H1 (cell line): ENCODE measurements around the gene HTRA1. TPM values are rescaled to one million over a fixed set of nuclear protein-coding genes. Genes with fewer than 3 reads are reported as not detected.

Source experiments
- CTCF ChIA-PET: fragments of 300-600 bp; sonication (Branson Sonifier 250); formaldehyde crosslinking; loops from one replicate; lab custom pipeline; 2021; ENCODE audit not compliant: partially characterized antibody; lab: Charles Lee
- POLR2A ChIA-PET: fragments of 300-600 bp; sonication (Branson Sonifier 250); formaldehyde crosslinking; loops from one replicate; lab custom pipeline; 2021; ENCODE audit warnings: inconsistent platforms; ENCODE audit not compliant: partially characterized antibody; lab: Charles Lee
- DNase-seq, 2 experiments: peaks; one replicate each; pipeline versions ENCODE4 v3.0.0 to v3.0.0-alpha.2; 2010 to 2022; ENCODE audit warnings: low spot score in 2 of 2, low read depth in 1 of 2, mixed read lengths in 1 of 2
- FAIRE-seq: peaks from 2 replicates; lab custom pipeline; 2011; peaks lifted over from hg19 to GRCh38; lab: Jason Lieb, UNC
- H2AFZ ChIP-seq: 2 replicates; pipeline ENCODE4 v1.8.1; 2012; ENCODE audit warnings: low read length, inconsistent platforms
- H2AK5ac ChIP-seq: 2 replicates; pipeline ENCODE4 v1.6.1; 2013; ENCODE audit warnings: low read depth, low read length
- H2BK120ac ChIP-seq: replicated peaks from 2 replicates; pipeline ENCODE3; 2013; ENCODE audit warnings: low read depth, low read length, inconsistent platforms
- H2BK12ac ChIP-seq: 2 replicates; pipeline ENCODE4 v1.6.1; 2013; ENCODE audit warnings: low read depth, low read length
- H2BK15ac ChIP-seq: 2 replicates; pipeline ENCODE4 v1.6.1; 2013; ENCODE audit warnings: low read length
- H2BK20ac ChIP-seq: 2 replicates; pipeline ENCODE4 v1.6.1; 2013; ENCODE audit warnings: low read length
- H2BK5ac ChIP-seq: 2 replicates; pipeline ENCODE4 v1.6.1; 2013; ENCODE audit warnings: low read depth, low read length
- H3K14ac ChIP-seq: 2 replicates; pipeline ENCODE4 v1.6.1; 2013; ENCODE audit warnings: inconsistent platforms; ENCODE audit not compliant: insufficient read length
- H3K18ac ChIP-seq: 2 replicates; pipeline ENCODE4 v1.6.1; 2013; ENCODE audit warnings: low read length; ENCODE audit errors: extremely low read depth
- H3K23ac ChIP-seq: 2 replicates; pipeline ENCODE4 v1.6.1; 2013; ENCODE audit warnings: inconsistent platforms; ENCODE audit not compliant: insufficient read length
- H3K23me2 ChIP-seq: 2 replicates; pipeline ENCODE4 v1.6.1; 2013; ENCODE audit warnings: low read depth, low read length
- H3K27ac ChIP-seq: 2 replicates; pipeline ENCODE4 v1.6.1; 2011; ENCODE audit warnings: low read depth, low read length, inconsistent platforms
- H3K27me3 ChIP-seq, 4 experiments: replicated peaks in 1 of 4; 1 replicate in 1 of 4; 2 replicates in 3 of 4; pipeline versions ENCODE4 v1.6.1 to v1.8.1; 2011 to 2013; ENCODE audit warnings: low read length in 3 of 4, mild to moderate bottlenecking in 3 of 4, inconsistent platforms in 2 of 4, mixed read lengths in 2 of 4, moderate library complexity in 1 of 4; ENCODE audit not compliant: control insufficient read depth in 3 of 4, insufficient read depth in 3 of 4; ENCODE audit errors: extremely low read depth in 1 of 4
- H3K36me3 ChIP-seq, 4 experiments: 2 replicates each; pipeline versions ENCODE4 v1.6.1 to v1.8.1; 2011 to 2013; ENCODE audit warnings: mild to moderate bottlenecking in 4 of 4, low read length in 3 of 4, moderate library complexity in 2 of 4, control low read depth in 1 of 4, inconsistent platforms in 1 of 4; ENCODE audit not compliant: insufficient read depth in 4 of 4, control insufficient read depth in 2 of 4
- H3K4ac ChIP-seq: replicated peaks from 2 replicates; pipeline ENCODE3; 2013; ENCODE audit warnings: low read length, low read depth, mixed read lengths, inconsistent platforms; ENCODE audit not compliant: insufficient read length
- H3K4me1 ChIP-seq, 4 experiments: replicated peaks in 1 of 4; 1 replicate in 1 of 4; 2 replicates in 3 of 4; pipeline versions ENCODE4 v1.6.1 to v1.8.1; 2011 to 2013; ENCODE audit warnings: low read length in 3 of 4, inconsistent platforms in 2 of 4, mixed read lengths in 1 of 4; ENCODE audit not compliant: insufficient read depth in 4 of 4, control insufficient read depth in 3 of 4
- H3K4me2 ChIP-seq, 2 experiments: 2 replicates each; pipeline versions ENCODE4 v1.6.1 to v1.8.1; 2011 to 2013; ENCODE audit warnings: low read depth in 2 of 2, low read length in 2 of 2, control low read depth in 1 of 2, inconsistent platforms in 1 of 2, mild to moderate bottlenecking in 1 of 2; ENCODE audit not compliant: insufficient read depth in 1 of 2
- H3K4me3 ChIP-seq, 4 experiments: fragments of 200-600, 300-600 bp in 1 of 4; sonication (generic), shearing (Covaris generic), sonication (Bioruptor Twin) in 1 of 4; 2 replicates each; pipeline versions ENCODE4 v1.5.1 to v1.8.1; 2011 to 2016; ENCODE audit warnings: low read length in 4 of 4, low read depth in 3 of 4, control low read depth in 2 of 4, inconsistent platforms in 2 of 4, mild to moderate bottlenecking in 2 of 4, mixed read lengths in 1 of 4, moderate library complexity in 1 of 4; ENCODE audit not compliant: insufficient read depth in 2 of 4; ENCODE audit errors: extremely low read depth in 1 of 4
- H3K56ac ChIP-seq: replicated peaks from 2 replicates; pipeline ENCODE3; 2013; ENCODE audit warnings: low read depth, mild to moderate bottlenecking, mixed read lengths, low read length, inconsistent platforms; ENCODE audit not compliant: insufficient read length
- H3K79me1 ChIP-seq: 2 replicates; pipeline ENCODE4 v1.6.1; 2013; ENCODE audit warnings: low read depth, low read length, control low read depth
- H3K79me2 ChIP-seq, 2 experiments: 2 replicates each; pipeline versions ENCODE4 v1.6.1 to v1.8.1; 2012 to 2013; ENCODE audit warnings: low read length in 2 of 2, mild to moderate bottlenecking in 2 of 2, inconsistent platforms in 1 of 2; ENCODE audit not compliant: insufficient read depth in 2 of 2, control insufficient read depth in 1 of 2
- H3K9ac ChIP-seq, 4 experiments: replicated peaks in 1 of 4; 1 replicate in 1 of 4; 2 replicates in 3 of 4; pipeline versions ENCODE4 v1.6.1 to v1.8.1; 2011 to 2013; ENCODE audit warnings: low read depth in 3 of 4, low read length in 3 of 4, control low read depth in 2 of 4, mild to moderate bottlenecking in 2 of 4, moderate library complexity in 2 of 4, inconsistent platforms in 1 of 4; ENCODE audit errors: extremely low read depth in 1 of 4
- H3K9me3 ChIP-seq, 2 experiments: 2 replicates each; pipeline versions ENCODE4 v1.6.1 to v1.8.1; 2012 to 2013; ENCODE audit warnings: mild to moderate bottlenecking in 2 of 2, moderate library complexity in 2 of 2, control low read depth in 1 of 2, inconsistent platforms in 1 of 2, low read depth in 1 of 2, low read length in 1 of 2, mixed read lengths in 1 of 2; ENCODE audit not compliant: insufficient read depth in 2 of 2
- H4K20me1 ChIP-seq, 2 experiments: replicated peaks in 1 of 2; 2 replicates each; pipeline versions ENCODE3 to v1.8.1; 2011 to 2013; ENCODE audit warnings: inconsistent platforms in 2 of 2, low read length in 2 of 2, mild to moderate bottlenecking in 1 of 2; ENCODE audit not compliant: insufficient read depth in 2 of 2, control insufficient read depth in 1 of 2
- H4K5ac ChIP-seq: 2 replicates; pipeline ENCODE4 v1.6.1; 2013; ENCODE audit warnings: low read length, low read depth, mixed read lengths, inconsistent platforms; ENCODE audit not compliant: insufficient read length
- H4K8ac ChIP-seq: 2 replicates; pipeline ENCODE4 v1.8.0; 2013; ENCODE audit warnings: mild to moderate bottlenecking, moderate library complexity, low read length, inconsistent platforms; ENCODE audit not compliant: insufficient read depth; ENCODE audit errors: extremely low read depth
- H4K91ac ChIP-seq: replicated peaks from 2 replicates; pipeline ENCODE3; 2013; ENCODE audit warnings: low read length, mixed read lengths, inconsistent platforms; ENCODE audit not compliant: insufficient read length
- BACH1 ChIP-seq: IDR thresholded peaks from 2 replicates; pipeline ENCODE4 v1.6.1; 2012; ENCODE audit warnings: low read length, improper control_type of control experiment
- E2F6 ChIP-seq: IDR thresholded peaks from 2 replicates; pipeline ENCODE4 v1.6.1; 2012; ENCODE audit warnings: inconsistent platforms
- EP300 ChIP-seq, 2 experiments: IDR thresholded peaks; 1 replicate in 1 of 2; 2 replicates in 1 of 2; pipeline ENCODE4 v1.6.1; 2011 to 2012; ENCODE audit warnings: low read depth in 2 of 2, low read length in 2 of 2, mild to moderate bottlenecking in 2 of 2, borderline replicate concordance in 1 of 2, inconsistent platforms in 1 of 2, moderate library complexity in 1 of 2
- FOSL1 ChIP-seq: IDR thresholded peaks from 2 replicates; pipeline ENCODE4 v1.6.1; 2011; ENCODE audit warnings: mild to moderate bottlenecking, low read depth, low read length, moderate library complexity; ENCODE audit not compliant: insufficient read depth
- JUND ChIP-seq: IDR thresholded peaks from 2 replicates; pipeline ENCODE4 v1.6.1; 2011; ENCODE audit warnings: mild to moderate bottlenecking, improper control_type of control experiment, low read length
- POLR2A ChIP-seq, 2 experiments: IDR thresholded peaks; 1 replicate in 1 of 2; 2 replicates in 1 of 2; pipeline ENCODE4 v1.6.1; 2011; ENCODE audit warnings: low read depth in 2 of 2, low read length in 2 of 2, mild to moderate bottlenecking in 2 of 2; ENCODE audit errors: control extremely low read depth in 1 of 2
- POLR2AphosphoS5 ChIP-seq: IDR thresholded peaks from 2 replicates; pipeline ENCODE4 v1.6.1; 2011; ENCODE audit warnings: low read depth, low read length
- RFX5 ChIP-seq: IDR thresholded peaks from 2 replicates; pipeline ENCODE4 v1.6.1; 2011; ENCODE audit warnings: low read depth, low read length, improper control_type of control experiment, borderline replicate concordance
- RXRA ChIP-seq: IDR thresholded peaks from 2 replicates; pipeline ENCODE4 v1.6.1; 2011; ENCODE audit warnings: low read depth, mild to moderate bottlenecking, low read length, moderate library complexity; ENCODE audit not compliant: insufficient read depth
- SP2 ChIP-seq: IDR thresholded peaks from 2 replicates; pipeline ENCODE4 v1.6.1; 2012; ENCODE audit warnings: mild to moderate bottlenecking, low read length, inconsistent platforms
- SP4 ChIP-seq: IDR thresholded peaks from 2 replicates; pipeline ENCODE4 v1.6.1; 2012; ENCODE audit warnings: low read length, inconsistent platforms
- SRF ChIP-seq: IDR thresholded peaks from 2 replicates; pipeline ENCODE4 v1.6.1; 2011; ENCODE audit warnings: mild to moderate bottlenecking, low read depth, low read length, moderate library complexity
- TAF7 ChIP-seq: optimal IDR thresholded peaks from 2 replicates; pipeline ENCODE3; 2011; ENCODE audit warnings: low read depth, mild to moderate bottlenecking, inconsistent platforms, low read length, moderate library complexity, borderline replicate concordance
- WGBS, 2 experiments: shearing (Covaris generic) in 1 of 2; methylation state at CpG; one replicate each; pipeline versions ENCODE4 v1.1.6 to v1.1.7; 2013 to 2015; ENCODE audit warnings: low lambda C conversion rate in 2 of 2, mixed read lengths in 2 of 2, inconsistent platforms in 1 of 2, low coverage in 1 of 2, missing lambda C conversion rate in 1 of 2; ENCODE audit not compliant: insufficient replicate concordance in 2 of 2, insufficient coverage in 1 of 2, insufficient read length in 1 of 2; ENCODE audit errors: extremely low coverage in 1 of 2, missing lambda C conversion rate in 1 of 2; 5-methylcytosine and 5-hydroxymethylcytosine counted together
- polyA plus RNA-seq, 7 experiments: library from polyadenylated mRNA; depleted of rRNA in 3 of 7; stranded (reverse) in 5 of 7; unstranded in 2 of 7; fragments of >200 nt in 5 of 7; fragments of 200-250 nt in 2 of 7; gene quantifications; 1 replicate in 5 of 7; 2 replicates in 1 of 7; 4 replicates in 1 of 7; pipeline versions ENCODE4 v1.2.1 to v1.2.3, GENCODE V29; 2011 to 2013; ENCODE audit warnings: missing spikeins in 2 of 7, mixed read lengths in 2 of 7
- total RNA-seq: library from RNA; stranded (reverse); fragmentation: NEBNext Ultra II Directional; extraction: Animal tissue kit (Norgen Biotek cat#: 25700); gene quantifications from 2 replicates; pipeline ENCODE4 v1.2.1, GENCODE V29; 2021

The HTRA1 gene
- total and polyA plus RNA-seq, 2 of the 8 experiments (the other 6 are each of a cell fraction or from before 2014, with no cell fraction given): 15.8 to 20.1 TPM

GRCh38 chr10:122464586-122464985 is 3.2 kb downstream of the HTRA1 start:
- no peak for DNase-seq
- ChIA-PET CTCF (interaction anchor here (1.1 to 1.7 kb wide), 5 partner anchors 9 to 100 kb away, joined by 3 to 5 read pairs (median 3); no protein-coding TSS in a partner anchor), POLR2A (no interaction called here)
- Histone ChIP-seq H3K14ac (no peak overlapping the region), H3K9me3 (no peaks in the 10 kb centered on the region), H3K79me1 (no peaks in the 10 kb centered on the region; the same call in 1 of the 2 replicates), H3K27me3 (peaks cover 25 to 45% (median 37%) of the 10 kb centered on the region in 4 experiments; a peak in 6 of 7 replicates), H3K9ac (no peak overlapping the region), H4K8ac (no peak overlapping the region), H3K27ac (no peak overlapping the region), H4K20me1 (peaks cover 3 to 5% of the 10 kb centered on the region in 2 experiments), H2BK20ac (no peak overlapping the region), H3K18ac (no peak overlapping the region), H3K23ac (no peak overlapping the region), H4K5ac (no peak overlapping the region), H2BK15ac (no peak overlapping the region), H2BK12ac (no peak overlapping the region), H3K4me1 (peaks cover 0 to 17% (median 4%) of the 10 kb centered on the region in 4 experiments; a peak in 6 of 7 replicates), H3K4ac (no peak overlapping the region), H2AFZ (no peak overlapping the region), H3K56ac (no peak overlapping the region), H2AK5ac (no peak overlapping the region), H3K23me2 (peaks cover 17% of the 10 kb centered on the region; the same call in 1 of the 2 replicates), H3K79me2 (no peaks in the 10 kb centered on the region), H3K4me2 (no peak overlapping the region), H4K91ac (no peak overlapping the region), H3K36me3 (peaks cover 0 to 6% (median 0%) of the 10 kb centered on the region in 4 experiments; a peak in 1 of 8 replicates), H2BK5ac (no peak overlapping the region), H2BK120ac (no peak overlapping the region), H3K4me3 (no peak overlapping the region)
- no peak for FAIRE-seq
- 95% methylated on average over 11 of the region's 11 CpGs; no CpG with 5 or more reads in 1 of the 2 experiments for WGBS, 2 experiments
- TF ChIP-seq SP4 (no peak), E2F6 (no peak), BACH1 (no peak), EP300 (IDR thresholded peaks at IDR 0.05; ENCODE audit: borderline replicate concordance in 1 of 2, low read depth in 2 of 2, low read length in 2 of 2) (no peak), POLR2AphosphoS5 (no peak), JUND (no peak), SRF (no peak), FOSL1 (no peak), TAF7 (no peak), SP2 (no peak), RXRA (no peak), POLR2A (IDR thresholded peaks at IDR 0.05; ENCODE audit: control extremely low read depth in 1 of 2, low read depth in 2 of 2, low read length in 2 of 2) (no peak), RFX5 (no peak)
